Activated T-helper 2 cell treated with anti-CD3 and anti-CD28 coated beads, Interferon-gamma antibody, Interleukin-2, Interleukin-4, amounts not matched to agents 10 μg/mL and 5 μg/mL and 100 μg/mL, durations not matched to agents 14 hours and 24 hours and 36 hours (primary cell): ENCODE measurements around the gene ASPHD1. TPM values are rescaled to one million over a fixed set of nuclear protein-coding genes. Genes with fewer than 3 reads are reported as not detected.
"Not testable (repeated sequence)": the region's sequence is repeated elsewhere in the genome, so short reads cannot be mapped to it uniquely, and the experiment has no call there.

ENCODE experiments used
- DNase-seq: peaks from one replicate; pipeline ENCODE4 v3.0.0; 2021; ENCODE audit warnings: low spot score
- H3K27ac Mint-ChIP-seq: one replicate; pipeline ENCODE4 v1.8.0; 2021; ENCODE audit warnings: mixed read lengths
- H3K27me3 Mint-ChIP-seq: one replicate; pipeline ENCODE4 v1.8.0; 2021; ENCODE audit warnings: low read depth, mixed read lengths
- H3K36me3 Mint-ChIP-seq: one replicate; pipeline ENCODE4 v1.8.0; 2021; ENCODE audit warnings: low read depth, mixed read lengths
- H3K4me1 Mint-ChIP-seq: one replicate; pipeline ENCODE4 v1.8.0; 2021; ENCODE audit warnings: low read depth, mixed read lengths
- H3K4me3 Mint-ChIP-seq: one replicate; pipeline ENCODE4 v1.8.0; 2021; ENCODE audit warnings: low read depth, mild to moderate bottlenecking, moderate library complexity, mixed read lengths
- H3K9me3 Mint-ChIP-seq: one replicate; pipeline ENCODE4 v1.8.0; 2021; ENCODE audit warnings: mixed read lengths
- intact Hi-C: fragments of 100-400 bp; cut with micrococcal nuclease; formaldehyde crosslinking; loops from one replicate; pipeline ENCODE4 v1.15.1; 2023
- total RNA-seq: library from RNA; stranded (reverse); gene quantifications from 2 replicates; pipeline ENCODE4 v1.2.3, GENCODE V29; 2022

ASPHD1 gene
- total RNA-seq, 1 donor from 2014 or later = 2.1 TPM

DNA sequence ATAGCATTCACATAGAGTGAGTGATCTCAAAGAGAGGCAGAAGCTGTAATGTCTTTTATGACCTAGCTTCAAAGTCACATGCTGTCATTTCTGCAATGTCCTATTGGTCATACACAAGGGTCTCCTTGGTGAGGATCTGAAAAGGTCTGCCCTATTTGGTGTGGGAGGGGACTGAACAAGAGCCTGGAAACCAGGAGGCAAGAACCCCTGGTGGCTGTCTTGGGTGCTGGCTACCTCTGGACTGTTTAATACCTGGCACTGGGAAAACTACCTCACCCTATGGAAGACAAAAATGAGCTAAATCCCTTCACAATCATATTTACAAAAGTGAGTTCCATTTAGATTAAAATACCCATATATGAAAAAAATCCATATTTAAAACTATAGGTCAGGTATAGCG is 16.7 kb downstream of the ASPHD1 start:
- H3K36me3 Mint-ChIP-seq = peaks cover 39% of the 10 kb centered on the region
- intact Hi-C loops = no loop called here
- H3K4me3 Mint-ChIP-seq = no peak overlapping the region

DNA sequence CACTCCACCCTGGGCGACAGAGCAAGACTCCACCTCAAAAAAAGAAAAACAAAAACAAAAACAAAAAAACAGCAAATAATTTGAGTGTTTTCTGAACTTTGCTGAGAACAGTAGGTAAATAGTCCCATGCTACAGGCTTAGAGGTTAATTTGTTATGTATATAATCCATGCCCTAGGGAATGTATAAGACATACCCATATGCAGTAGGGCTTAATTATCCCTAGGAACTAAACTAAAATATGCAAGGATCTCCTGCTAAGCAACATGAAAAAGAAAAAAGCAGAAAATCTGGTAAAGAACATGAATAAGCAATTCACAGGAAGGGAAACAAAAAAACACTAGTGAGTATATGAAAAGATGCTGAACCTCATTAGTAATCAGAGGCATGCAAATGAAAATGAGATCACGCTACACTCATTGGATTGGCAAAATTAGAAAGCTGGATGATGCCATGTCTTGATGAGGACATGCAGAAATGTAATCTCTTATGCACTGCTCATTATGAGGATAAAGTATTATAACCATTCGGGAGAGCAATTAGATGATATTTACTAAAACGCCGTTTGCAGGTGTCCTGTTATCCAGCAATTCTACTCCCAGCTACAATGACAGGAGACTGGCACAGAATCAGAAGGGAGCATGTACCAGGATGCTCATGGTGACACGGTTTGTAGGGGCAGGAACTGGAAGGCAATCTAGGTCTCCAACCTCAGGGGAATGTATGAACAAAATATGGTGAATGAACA is 20.2 kb downstream of the ASPHD1 start:
- peaks cover 45% of the 10 kb centered on the region for H3K36me3 Mint-ChIP-seq
- no peaks in the 10 kb centered on the region for H3K9me3 Mint-ChIP-seq
- H3K4me1 Mint-ChIP-seq = peaks cover 20% of the 10 kb centered on the region
- no peak overlapping the region for H3K27ac Mint-ChIP-seq
- H3K4me3 Mint-ChIP-seq = no peak overlapping the region
- no peaks in the 10 kb centered on the region for H3K27me3 Mint-ChIP-seq
- intact Hi-C loops = no loop called here
- DNase-seq = no peak

More for the DNA sequence above, 16.7 kb downstream of the ASPHD1 start:
- DNase-seq = no peak
- Mint-ChIP-seq H3K9me3 (no peaks in the 10 kb centered on the region), H3K27me3 (no peaks in the 10 kb centered on the region), H3K27ac (no peak overlapping the region), H3K4me1 (peaks cover 5% of the 10 kb centered on the region)

DNA sequence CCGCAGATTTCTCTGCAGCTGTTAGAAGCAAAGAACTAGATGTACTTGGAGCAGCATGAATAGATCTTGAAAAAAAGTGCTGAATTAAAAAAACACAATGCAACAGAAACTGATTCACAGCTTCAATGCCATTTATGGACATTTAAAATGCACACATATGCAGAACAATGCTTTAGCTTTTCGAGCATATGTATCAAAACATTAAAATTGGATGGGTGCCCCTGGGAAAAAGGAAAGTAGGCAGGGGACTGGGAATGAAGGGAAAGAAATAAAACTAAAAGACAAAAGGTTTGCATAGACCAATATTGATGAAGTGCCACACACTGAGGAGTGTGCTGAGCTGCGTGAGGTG is 20.7 kb downstream of the ASPHD1 start:
- Mint-ChIP-seq H3K27ac (no peak overlapping the region), H3K4me3 (no peak overlapping the region)
- intact Hi-C loops = no loop called here

DNA sequence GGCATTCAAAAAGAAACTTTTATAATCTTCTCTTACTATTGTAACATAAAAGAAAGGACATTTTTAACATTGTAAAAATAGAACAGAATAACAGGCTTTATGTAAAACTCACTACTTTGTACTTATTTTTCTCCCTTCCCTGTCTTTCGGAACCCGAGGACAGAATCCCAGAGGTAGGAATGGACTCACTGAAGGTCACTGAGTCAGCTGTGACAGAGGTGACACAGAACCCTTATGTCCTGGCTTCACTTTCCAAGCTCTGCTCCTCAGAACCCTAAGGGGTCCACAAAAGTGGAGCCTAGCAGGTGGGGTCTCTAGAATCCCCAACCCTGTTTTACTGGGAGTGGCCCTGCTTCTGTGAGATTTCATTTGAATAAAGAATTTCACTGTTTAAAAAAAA is 22.0 kb downstream of the ASPHD1 start:
- peaks cover 29% of the 10 kb centered on the region for H3K4me1 Mint-ChIP-seq
- H3K27ac Mint-ChIP-seq = no peak overlapping the region
- intact Hi-C loops = no loop called here

More for the DNA sequence above, 20.7 kb downstream of the ASPHD1 start:
- no peak for DNase-seq
- Mint-ChIP-seq H3K9me3 (no peaks in the 10 kb centered on the region), H3K27me3 (no peaks in the 10 kb centered on the region), H3K4me1 (peaks cover 17% of the 10 kb centered on the region), H3K36me3 (peaks cover 46% of the 10 kb centered on the region)

DNA sequence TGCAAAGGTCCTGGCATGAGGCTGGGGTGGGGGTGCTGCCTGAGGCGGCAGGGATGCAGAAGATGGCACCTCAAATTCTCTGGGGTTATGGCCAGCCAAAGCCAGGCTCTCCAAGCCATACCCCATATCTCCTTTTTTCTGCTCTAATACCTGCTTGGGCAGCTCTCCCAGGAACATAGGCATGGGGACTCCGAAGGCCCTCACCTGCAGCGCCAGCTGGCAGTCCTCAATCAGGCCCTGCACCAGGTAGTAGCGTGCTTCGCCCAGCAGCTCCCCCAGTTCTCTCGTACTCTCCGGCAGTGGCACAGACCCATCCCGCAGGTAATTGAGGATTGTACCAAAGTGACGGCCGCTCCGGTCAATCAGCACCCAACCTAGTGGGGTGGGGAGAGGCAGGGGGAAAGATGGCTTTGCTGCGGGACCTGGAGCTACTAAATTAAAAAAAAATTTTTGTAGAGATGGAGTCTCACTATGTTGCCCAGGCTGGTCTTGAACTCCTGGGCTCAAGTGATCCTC is 22.8 kb downstream of the ASPHD1 start:
- Mint-ChIP-seq H3K4me3 (no peak overlapping the region), H3K9me3 (no peaks in the 10 kb centered on the region), H3K36me3 (peaks cover 40% of the 10 kb centered on the region), H3K27ac (no peak overlapping the region), H3K27me3 (no peaks in the 10 kb centered on the region), H3K4me1 (peaks cover 34% of the 10 kb centered on the region)
- intact Hi-C loops = no loop called here
- DNase-seq = no peak

More for the DNA sequence above, 22.0 kb downstream of the ASPHD1 start:
- no peak for DNase-seq
- no peaks in the 10 kb centered on the region for H3K9me3 Mint-ChIP-seq
- peaks cover 40% of the 10 kb centered on the region for H3K36me3 Mint-ChIP-seq
- no peaks in the 10 kb centered on the region for H3K27me3 Mint-ChIP-seq
- no peak overlapping the region for H3K4me3 Mint-ChIP-seq

DNA sequence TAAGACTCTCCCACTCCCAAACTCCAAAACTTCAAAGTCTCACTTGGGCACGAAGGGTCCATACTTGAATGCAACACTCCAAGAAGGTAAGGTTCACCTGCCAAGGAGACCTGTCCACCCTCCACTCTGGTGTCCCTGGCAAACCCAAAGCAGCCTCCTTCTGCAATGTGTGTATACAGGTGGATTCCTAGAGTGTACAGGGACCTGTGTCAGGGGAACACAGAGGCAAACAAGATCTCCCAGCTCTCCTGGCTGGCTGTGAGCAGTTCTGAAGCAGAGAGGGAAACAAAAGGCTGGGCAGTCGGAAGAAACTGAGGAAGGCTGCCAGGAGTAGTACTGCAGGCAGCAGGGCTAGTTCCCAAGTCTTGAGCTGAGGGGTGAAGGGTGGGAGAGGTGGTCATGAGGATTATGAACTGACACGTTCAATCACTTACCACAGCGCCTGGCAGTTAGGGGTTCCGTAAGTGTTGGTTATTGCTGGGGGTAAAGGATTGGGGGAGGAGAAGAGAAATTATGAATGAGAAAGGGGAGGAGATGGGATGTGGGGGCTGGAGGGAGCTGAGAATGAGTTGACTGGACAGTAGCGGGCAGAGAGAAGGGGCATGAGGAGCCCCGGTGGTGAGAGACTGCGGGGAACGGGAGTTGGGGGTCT is 24.9 kb downstream of the ASPHD1 start:
- H3K27me3 Mint-ChIP-seq = no peaks in the 10 kb centered on the region
- no peaks in the 10 kb centered on the region for H3K9me3 Mint-ChIP-seq
- H3K27ac Mint-ChIP-seq = peak overlapping the region; percentile 90
- no peak for DNase-seq
- peak overlapping the region; percentile 95 for H3K4me3 Mint-ChIP-seq
- intact Hi-C loops = loop anchor here (5.0 kb wide), 1 partner anchor 37 kb away; the partner anchor contains the start of gene TMEM219
- peaks cover 29% of the 10 kb centered on the region for H3K36me3 Mint-ChIP-seq
- peaks cover 34% of the 10 kb centered on the region for H3K4me1 Mint-ChIP-seq

DNA sequence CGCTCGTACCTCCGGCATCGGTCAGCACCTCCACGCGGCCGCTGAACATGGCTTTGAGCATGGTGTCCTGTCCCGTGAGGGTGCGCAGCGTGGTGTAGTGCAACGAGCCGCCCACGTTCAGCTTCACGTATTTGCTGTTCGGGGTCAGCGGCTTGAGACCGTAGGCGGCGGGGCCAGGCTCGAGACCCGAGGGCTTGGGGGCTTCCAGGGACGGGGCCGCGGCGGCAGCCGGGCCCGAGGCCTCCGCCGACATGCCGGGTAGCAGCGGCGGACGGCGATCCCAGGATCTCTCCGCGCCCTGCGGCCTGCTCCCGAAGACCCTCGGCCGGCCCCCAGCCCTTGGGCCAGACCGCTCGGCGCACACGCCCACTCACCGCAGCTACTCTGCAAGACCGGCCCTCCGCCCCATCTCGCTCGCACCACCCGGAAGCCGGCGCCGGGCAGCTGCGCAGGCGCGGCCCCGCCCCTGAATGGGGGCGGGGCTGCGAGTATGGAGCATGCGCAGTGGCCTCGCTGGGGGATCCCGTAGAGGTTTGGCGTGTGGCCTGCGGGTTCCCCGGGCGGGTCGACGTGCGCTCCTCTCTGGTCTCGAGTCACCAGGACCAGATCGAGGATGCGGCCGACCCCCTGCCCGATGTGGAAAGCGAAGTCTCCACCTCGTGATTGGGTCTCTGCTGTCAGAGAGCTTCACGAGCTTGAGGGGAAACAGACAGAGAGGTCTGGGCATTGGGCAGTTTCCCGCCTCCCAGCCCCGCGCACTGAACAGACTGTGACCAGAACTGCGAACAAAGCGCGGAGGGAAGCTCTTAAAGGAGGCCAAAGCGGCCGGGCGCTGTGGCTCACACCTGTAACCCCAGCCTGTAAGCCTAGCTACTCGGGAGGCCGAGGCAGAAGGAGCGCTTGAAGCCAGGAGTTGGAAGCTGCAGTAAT is 25.8 kb downstream of the ASPHD1 start, which contains the start of gene KCTD13:
KCTD13 (minus strand) TSS at position 446 of the 930 bp plus-strand sequence; CDS start at position 253, 193 bp downstream.
- peaks cover 32% of the 10 kb centered on the region for H3K4me1 Mint-ChIP-seq
- peak within 1 kb of the TSS; percentile 94 for H3K27ac Mint-ChIP-seq
- no peaks in the 10 kb centered on the region for H3K9me3 Mint-ChIP-seq
- peak within 1 kb of the TSS; percentile 95 for H3K4me3 Mint-ChIP-seq
- peak; percentile 91 for DNase-seq
- peaks cover 21% of the 10 kb centered on the region for H3K36me3 Mint-ChIP-seq
- no peaks in the 10 kb centered on the region for H3K27me3 Mint-ChIP-seq
- intact Hi-C loops = loop anchor here (1.0 to 5.0 kb wide), 3 partner anchors 36 to 121 kb away; partner anchors contain the start of genes CDIPT and TMEM219

DNA sequence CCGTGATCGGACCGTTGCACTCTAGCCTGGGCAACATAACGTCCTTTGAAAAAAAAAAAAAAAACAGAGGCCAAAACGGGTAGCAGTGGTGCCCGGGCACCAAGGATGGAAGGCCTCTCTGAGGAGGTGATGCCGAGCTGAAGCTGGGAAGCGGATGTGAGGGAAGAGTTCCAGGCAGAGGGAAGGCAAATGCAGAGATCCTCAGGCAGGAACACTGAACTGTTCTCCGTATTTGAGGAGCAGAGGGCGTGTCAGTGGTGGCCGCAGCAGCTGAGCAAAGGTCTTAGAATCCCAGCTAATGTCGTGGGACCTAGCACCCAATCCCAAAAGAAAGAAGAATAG is 26.4 kb downstream of the ASPHD1 start:
- Mint-ChIP-seq H3K36me3 (peaks cover 21% of the 10 kb centered on the region), H3K4me1 (peaks cover 32% of the 10 kb centered on the region), H3K4me3 (peak overlapping the region; percentile 94), H3K27ac (peak overlapping the region; percentile 94), H3K9me3 (no peaks in the 10 kb centered on the region), H3K27me3 (no peaks in the 10 kb centered on the region)
- intact Hi-C loops = loop anchor here (1.0 to 5.0 kb wide), 3 partner anchors 36 to 122 kb away; partner anchors contain the start of genes CDIPT and TMEM219
- DNase-seq = no peak

DNA sequence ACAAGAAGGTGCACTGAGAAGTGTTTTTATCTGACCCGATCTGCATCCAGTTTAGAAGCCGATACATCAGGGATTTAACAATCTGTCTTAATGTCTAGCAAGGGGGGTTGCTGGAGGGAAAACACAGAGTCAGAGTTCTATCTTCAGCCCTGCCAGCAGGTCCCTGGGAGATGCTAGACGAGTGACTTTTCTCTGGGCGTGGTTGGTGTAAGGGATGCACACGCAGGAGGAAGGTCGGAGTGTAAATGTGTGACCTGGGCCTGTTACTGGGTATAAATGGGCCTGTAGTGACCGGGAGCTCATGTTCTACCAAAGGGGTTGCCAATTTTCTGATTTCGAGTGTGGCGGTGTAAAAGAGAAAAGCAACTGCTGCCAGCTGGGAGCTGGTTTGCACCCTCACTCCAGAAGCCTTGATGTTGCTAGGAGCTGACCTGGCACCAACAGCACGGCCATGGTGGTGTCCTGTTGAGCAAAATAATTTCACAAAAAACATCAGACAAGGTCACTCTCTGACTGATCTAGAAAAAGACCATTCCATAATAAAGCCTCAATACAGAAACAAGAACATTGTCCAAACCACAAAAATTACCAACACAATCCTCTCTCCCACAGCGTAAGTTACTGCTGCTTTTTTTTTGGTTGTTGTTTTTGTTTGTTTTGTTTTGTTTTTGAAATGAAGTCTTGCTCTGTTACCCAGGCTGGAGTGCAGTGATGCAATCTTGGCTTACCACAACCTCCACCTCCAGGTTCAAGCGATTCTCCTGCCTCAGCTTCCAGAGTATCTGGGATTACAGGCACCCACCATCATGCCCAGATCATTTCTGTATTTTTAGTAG is 27.0 kb downstream of the ASPHD1 start:
- Mint-ChIP-seq H3K36me3 (peaks cover 19% of the 10 kb centered on the region), H3K4me3 (peak overlapping the region; percentile 94), H3K9me3 (no peaks in the 10 kb centered on the region), H3K27me3 (peaks cover 2% of the 10 kb centered on the region), H3K4me1 (peaks cover 32% of the 10 kb centered on the region), H3K27ac (peak overlapping the region; percentile 94)
- intact Hi-C loops = loop anchor here (2.0 to 5.0 kb wide), 2 partner anchors 35 to 122 kb away; partner anchors contain the start of gene TMEM219
- DNase-seq = no peak

DNA sequence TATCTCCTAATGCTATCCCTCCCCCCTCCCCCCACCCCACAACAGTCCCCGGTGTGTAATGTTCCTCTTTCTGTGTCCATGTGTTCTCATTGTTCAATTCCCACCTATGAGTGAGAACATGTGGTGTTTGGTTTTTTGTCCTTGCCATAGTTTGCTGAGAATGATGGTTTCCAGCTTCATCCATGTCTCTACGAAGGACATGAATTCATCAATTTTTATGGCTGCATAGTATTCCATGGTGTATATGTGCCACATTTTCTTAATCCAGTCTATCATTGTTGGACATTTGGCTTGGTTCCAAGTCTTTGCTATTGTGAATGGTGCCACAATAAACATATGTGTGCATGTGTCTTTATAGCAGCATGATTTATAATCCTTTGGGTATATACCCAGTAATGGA is 31.5 kb downstream of the ASPHD1 start:
- H3K36me3 Mint-ChIP-seq, H3K4me3 Mint-ChIP-seq, H3K9me3 Mint-ChIP-seq, DNase-seq, intact Hi-C loops, H3K27ac Mint-ChIP-seq: not testable (repeated sequence)
- Mint-ChIP-seq H3K27me3 (peaks cover 23% of the 10 kb centered on the region), H3K4me1 (peaks cover 10% of the 10 kb centered on the region)

DNA sequence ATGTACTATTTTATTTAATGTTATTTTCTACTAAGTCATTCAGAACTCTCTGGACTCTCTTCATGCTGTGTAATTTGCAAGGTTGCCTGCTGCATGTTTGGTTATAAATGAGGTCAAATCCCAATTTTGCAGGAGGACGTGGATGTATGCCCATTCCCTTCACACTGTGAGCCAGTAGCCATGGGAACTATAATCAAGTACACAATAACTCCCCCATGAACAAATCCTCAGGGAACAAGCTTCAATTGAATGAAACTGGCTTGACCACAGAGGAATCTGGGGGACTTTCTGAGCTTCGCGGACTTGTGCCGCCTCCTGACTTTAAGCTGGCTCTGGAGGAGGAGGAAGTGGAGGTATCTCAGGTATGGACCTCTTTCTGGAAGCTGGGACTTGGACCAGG is 40.4 kb downstream of the ASPHD1 start:
- Mint-ChIP-seq H3K4me3 (no peak overlapping the region), H3K9me3 (no peaks in the 10 kb centered on the region), H3K27me3 (peaks cover 12% of the 10 kb centered on the region), H3K36me3 (no peaks in the 10 kb centered on the region), H3K4me1 (peaks cover 2% of the 10 kb centered on the region), H3K27ac (no peak overlapping the region)
- intact Hi-C loops = no loop called here
- no peak for DNase-seq
